ENCODE measurements around the gene ZDHHC22.
"Not testable (repeated sequence)": the region's sequence is repeated elsewhere in the genome, so short reads cannot be mapped to it uniquely, and the experiment has no call there.

ZDHHC22 gene

GRCh38 chr14:77178656-77179055 is 37.1 kb upstream of the ZDHHC22 start:
- Histone ChIP-seq H3K4me3 (ENCODE audit: low read depth in 1 of 2, low read length in 2 of 2) (no peak overlapping the region), H3K4me1 (ENCODE audit: insufficient read depth, low read length) (peaks cover 5% of the 10 kb centered on the region), H3K27ac (ENCODE audit: low read depth, low read length) (no peak overlapping the region), H3K9me3 (ENCODE audit: low read length) (no peaks in the 10 kb centered on the region), H3K9ac (ENCODE audit: low read length) (no peak overlapping the region), H3K27me3 (ENCODE audit: control insufficient read depth in 1 of 2, insufficient read depth in 2 of 2, low read length in 2 of 2) (peaks cover 14 to 22% of the 10 kb centered on the region in 2 donors), H3K36me3 (ENCODE audit: insufficient read depth, low read length) (no peaks in the 10 kb centered on the region)

GRCh38 chr14:77177702-77178101 is 36.1 kb upstream of the ZDHHC22 start:
- no peak overlapping the region for H3K9ac ChIP-seq (ENCODE audit: low read length)
- H3K4me3 ChIP-seq (ENCODE audit: low read depth in 1 of 2, low read length in 2 of 2) = no peak overlapping the region
- no peak overlapping the region for H3K27ac ChIP-seq (ENCODE audit: low read depth, low read length)
- H3K36me3 ChIP-seq (ENCODE audit: insufficient read depth, low read length) = no peaks in the 10 kb centered on the region
- peaks cover 10 to 18% of the 10 kb centered on the region in 2 donors for H3K27me3 ChIP-seq (ENCODE audit: control insufficient read depth in 1 of 2, insufficient read depth in 2 of 2, low read length in 2 of 2)
- peaks cover 5% of the 10 kb centered on the region for H3K4me1 ChIP-seq (ENCODE audit: insufficient read depth, low read length)
- no peaks in the 10 kb centered on the region for H3K9me3 ChIP-seq (ENCODE audit: low read length)

- Histone ChIP-seq H3K36me3 (ENCODE audit: insufficient read depth, low read length) (no peaks in the 10 kb centered on the region), H3K4me1 (ENCODE audit: insufficient read depth, low read length) (no peaks in the 10 kb centered on the region), H3K27ac (ENCODE audit: low read depth, low read length) (no peak overlapping the region), H3K4me3 (ENCODE audit: low read depth in 1 of 2, low read length in 2 of 2) (no peak overlapping the region), H3K9ac (ENCODE audit: low read length) (no peak overlapping the region), H3K27me3 (ENCODE audit: control insufficient read depth in 1 of 2, insufficient read depth in 2 of 2, low read length in 2 of 2) (peaks cover 0 to 3% of the 10 kb centered on the region in 2 donors), H3K9me3 (ENCODE audit: low read length) (no peaks in the 10 kb centered on the region)
Measured at GRCh38 chr14:77175843-77176242, 34.3 kb upstream of the ZDHHC22 start.

- H3K9ac ChIP-seq (ENCODE audit: low read length); H3K9me3 ChIP-seq (ENCODE audit: low read length); H3K4me1 ChIP-seq (ENCODE audit: insufficient read depth, low read length); H3K27ac ChIP-seq (ENCODE audit: low read depth, low read length); H3K27me3 ChIP-seq (ENCODE audit: control insufficient read depth in 1 of 2, insufficient read depth in 2 of 2, low read length in 2 of 2); H3K4me3 ChIP-seq (ENCODE audit: low read depth in 1 of 2, low read length in 2 of 2); H3K36me3 ChIP-seq (ENCODE audit: insufficient read depth, low read length): not testable (repeated sequence)
Measured at GRCh38 chr14:77173911-77174617, 32.5 kb upstream of the ZDHHC22 start.

- peaks cover 5% of the 10 kb centered on the region for H3K9me3 ChIP-seq (ENCODE audit: low read length)
- no peak overlapping the region for H3K9ac ChIP-seq (ENCODE audit: low read length)
- no peaks in the 10 kb centered on the region for H3K27me3 ChIP-seq (ENCODE audit: control insufficient read depth in 1 of 2, insufficient read depth in 2 of 2, low read length in 2 of 2)
- H3K4me3 ChIP-seq (ENCODE audit: low read depth in 1 of 2, low read length in 2 of 2) = no peak overlapping the region
- H3K36me3 ChIP-seq (ENCODE audit: insufficient read depth, low read length) = no peaks in the 10 kb centered on the region
- H3K4me1 ChIP-seq (ENCODE audit: insufficient read depth, low read length) = no peaks in the 10 kb centered on the region
- no peak overlapping the region for H3K27ac ChIP-seq (ENCODE audit: low read depth, low read length)
Measured at GRCh38 chr14:77172916-77173315, 31.3 kb upstream of the ZDHHC22 start.

GRCh38 chr14:77170045-77170444 is 28.5 kb upstream of the ZDHHC22 start:
- Histone ChIP-seq H3K27ac (ENCODE audit: low read depth, low read length) (no peak overlapping the region), H3K27me3 (ENCODE audit: control insufficient read depth in 1 of 2, insufficient read depth in 2 of 2, low read length in 2 of 2) (no peaks in the 10 kb centered on the region), H3K4me3 (ENCODE audit: low read depth in 1 of 2, low read length in 2 of 2) (no peak overlapping the region), H3K36me3 (ENCODE audit: insufficient read depth, low read length) (no peaks in the 10 kb centered on the region), H3K9ac (ENCODE audit: low read length) (no peak overlapping the region), H3K9me3 (ENCODE audit: low read length) (peaks cover 5% of the 10 kb centered on the region), H3K4me1 (ENCODE audit: insufficient read depth, low read length) (no peaks in the 10 kb centered on the region)

- H3K27ac ChIP-seq (ENCODE audit: low read depth, low read length) = no peak overlapping the region
- peaks cover 14% of the 10 kb centered on the region for H3K4me1 ChIP-seq (ENCODE audit: insufficient read depth, low read length)
- H3K36me3 ChIP-seq (ENCODE audit: insufficient read depth, low read length) = no peaks in the 10 kb centered on the region
- H3K4me3 ChIP-seq (ENCODE audit: low read depth in 1 of 2, low read length in 2 of 2) = no peak overlapping the region
- no peaks in the 10 kb centered on the region for H3K9me3 ChIP-seq (ENCODE audit: low read length)
- no peaks in the 10 kb centered on the region for H3K27me3 ChIP-seq (ENCODE audit: control insufficient read depth in 1 of 2, insufficient read depth in 2 of 2, low read length in 2 of 2)
- no peak overlapping the region for H3K9ac ChIP-seq (ENCODE audit: low read length)
Measured at GRCh38 chr14:77161011-77161410, 19.4 kb upstream of the ZDHHC22 start.

GRCh38 chr14:77158882-77159255 is 17.3 kb upstream of the ZDHHC22 start:
- no peak overlapping the region for H3K9ac ChIP-seq (ENCODE audit: low read length)
- H3K9me3 ChIP-seq (ENCODE audit: low read length) = no peaks in the 10 kb centered on the region
- no peaks in the 10 kb centered on the region for H3K36me3 ChIP-seq (ENCODE audit: insufficient read depth, low read length)
- peaks cover 14% of the 10 kb centered on the region for H3K4me1 ChIP-seq (ENCODE audit: insufficient read depth, low read length)
- H3K27ac ChIP-seq (ENCODE audit: low read depth, low read length) = no peak overlapping the region
- H3K27me3 ChIP-seq (ENCODE audit: control insufficient read depth in 1 of 2, insufficient read depth in 2 of 2, low read length in 2 of 2) = no peaks in the 10 kb centered on the region
- H3K4me3 ChIP-seq (ENCODE audit: low read depth in 1 of 2, low read length in 2 of 2) = peak overlapping the region in 1 of 2 donors; percentile 30

- Histone ChIP-seq H3K36me3 (ENCODE audit: insufficient read depth, low read length) (no peaks in the 10 kb centered on the region), H3K27me3 (ENCODE audit: control insufficient read depth in 1 of 2, insufficient read depth in 2 of 2, low read length in 2 of 2) (no peaks in the 10 kb centered on the region), H3K4me3 (ENCODE audit: low read depth in 1 of 2, low read length in 2 of 2) (peak overlapping the region in 1 of 2 donors; percentile 30), H3K9me3 (ENCODE audit: low read length) (no peaks in the 10 kb centered on the region), H3K4me1 (ENCODE audit: insufficient read depth, low read length) (peaks cover 14% of the 10 kb centered on the region), H3K27ac (ENCODE audit: low read depth, low read length) (no peak overlapping the region), H3K9ac (ENCODE audit: low read length) (no peak overlapping the region)
Measured at GRCh38 chr14:77158175-77158881, 16.7 kb upstream of the ZDHHC22 start.

GRCh38 chr14:77157740-77158139 is 16.1 kb upstream of the ZDHHC22 start:
- H3K27ac ChIP-seq (ENCODE audit: low read depth, low read length) = no peak overlapping the region
- H3K9ac ChIP-seq (ENCODE audit: low read length) = no peak overlapping the region
- peaks cover 0 to 3% of the 10 kb centered on the region in 2 donors for H3K27me3 ChIP-seq (ENCODE audit: control insufficient read depth in 1 of 2, insufficient read depth in 2 of 2, low read length in 2 of 2)
- H3K4me3 ChIP-seq (ENCODE audit: low read depth in 1 of 2, low read length in 2 of 2) = no peak overlapping the region
- no peaks in the 10 kb centered on the region for H3K36me3 ChIP-seq (ENCODE audit: insufficient read depth, low read length)
- H3K9me3 ChIP-seq (ENCODE audit: low read length) = no peaks in the 10 kb centered on the region
- H3K4me1 ChIP-seq (ENCODE audit: insufficient read depth, low read length) = peaks cover 14% of the 10 kb centered on the region

- Histone ChIP-seq H3K27me3 (ENCODE audit: control insufficient read depth in 1 of 2, insufficient read depth in 2 of 2, low read length in 2 of 2) (peaks cover 0 to 3% of the 10 kb centered on the region in 2 donors), H3K27ac (ENCODE audit: low read depth, low read length) (no peak overlapping the region)
Measured at GRCh38 chr14:77155083-77155482, 13.5 kb upstream of the ZDHHC22 start.

GRCh38 chr14:77154421-77154820 is 12.8 kb upstream of the ZDHHC22 start:
- Histone ChIP-seq H3K27ac (ENCODE audit: low read depth, low read length) (no peak overlapping the region), H3K4me1 (ENCODE audit: insufficient read depth, low read length) (peaks cover 14% of the 10 kb centered on the region), H3K9ac (ENCODE audit: low read length) (no peak overlapping the region), H3K27me3 (ENCODE audit: control insufficient read depth in 1 of 2, insufficient read depth in 2 of 2, low read length in 2 of 2) (peaks cover 0 to 3% of the 10 kb centered on the region in 2 donors), H3K4me3 (ENCODE audit: low read depth in 1 of 2, low read length in 2 of 2) (no peak overlapping the region), H3K9me3 (ENCODE audit: low read length) (no peaks in the 10 kb centered on the region), H3K36me3 (ENCODE audit: insufficient read depth, low read length) (no peaks in the 10 kb centered on the region)

More at GRCh38 chr14:77155083-77155482, 13.5 kb upstream of the ZDHHC22 start:
- H3K4me1 ChIP-seq (ENCODE audit: insufficient read depth, low read length) = peaks cover 14% of the 10 kb centered on the region
- no peaks in the 10 kb centered on the region for H3K36me3 ChIP-seq (ENCODE audit: insufficient read depth, low read length)
- H3K4me3 ChIP-seq (ENCODE audit: low read depth in 1 of 2, low read length in 2 of 2) = no peak overlapping the region
- H3K9ac ChIP-seq (ENCODE audit: low read length) = no peak overlapping the region
- no peaks in the 10 kb centered on the region for H3K9me3 ChIP-seq (ENCODE audit: low read length)
